ENCODE measurements around the gene KLB.

GRCh38 chr4:39363773-39364393 lies 42.8 kb upstream of the KLB start:
- TF ChIP-seq, protein P1, sequence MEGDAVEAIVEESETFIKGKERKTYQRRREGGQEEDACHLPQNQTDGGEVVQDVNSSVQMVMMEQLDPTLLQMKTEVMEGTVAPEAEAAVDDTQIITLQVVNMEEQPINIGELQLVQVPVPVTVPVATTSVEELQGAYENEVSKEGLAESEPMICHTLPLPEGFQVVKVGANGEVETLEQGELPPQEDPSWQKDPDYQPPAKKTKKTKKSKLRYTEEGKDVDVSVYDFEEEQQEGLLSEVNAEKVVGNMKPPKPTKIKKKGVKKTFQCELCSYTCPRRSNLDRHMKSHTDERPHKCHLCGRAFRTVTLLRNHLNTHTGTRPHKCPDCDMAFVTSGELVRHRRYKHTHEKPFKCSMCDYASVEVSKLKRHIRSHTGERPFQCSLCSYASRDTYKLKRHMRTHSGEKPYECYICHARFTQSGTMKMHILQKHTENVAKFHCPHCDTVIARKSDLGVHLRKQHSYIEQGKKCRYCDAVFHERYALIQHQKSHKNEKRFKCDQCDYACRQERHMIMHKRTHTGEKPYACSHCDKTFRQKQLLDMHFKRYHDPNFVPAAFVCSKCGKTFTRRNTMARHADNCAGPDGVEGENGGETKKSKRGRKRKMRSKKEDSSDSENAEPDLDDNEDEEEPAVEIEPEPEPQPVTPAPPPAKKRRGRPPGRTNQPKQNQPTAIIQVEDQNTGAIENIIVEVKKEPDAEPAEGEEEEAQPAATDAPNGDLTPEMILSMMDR (IDR thresholded peaks at IDR 0.05): no peak
- no peak for TF ChIP-seq POLR2AphosphoS5 (IDR thresholded peaks at IDR 0.05)
- TF ChIP-seq POLR2A (IDR thresholded peaks at IDR 0.05): no peak
